ENCODE measurements around the gene COPZ1.
A peak's percentile ranks its signal among the peaks of the same experiment; 100 is the strongest.

DNA sequence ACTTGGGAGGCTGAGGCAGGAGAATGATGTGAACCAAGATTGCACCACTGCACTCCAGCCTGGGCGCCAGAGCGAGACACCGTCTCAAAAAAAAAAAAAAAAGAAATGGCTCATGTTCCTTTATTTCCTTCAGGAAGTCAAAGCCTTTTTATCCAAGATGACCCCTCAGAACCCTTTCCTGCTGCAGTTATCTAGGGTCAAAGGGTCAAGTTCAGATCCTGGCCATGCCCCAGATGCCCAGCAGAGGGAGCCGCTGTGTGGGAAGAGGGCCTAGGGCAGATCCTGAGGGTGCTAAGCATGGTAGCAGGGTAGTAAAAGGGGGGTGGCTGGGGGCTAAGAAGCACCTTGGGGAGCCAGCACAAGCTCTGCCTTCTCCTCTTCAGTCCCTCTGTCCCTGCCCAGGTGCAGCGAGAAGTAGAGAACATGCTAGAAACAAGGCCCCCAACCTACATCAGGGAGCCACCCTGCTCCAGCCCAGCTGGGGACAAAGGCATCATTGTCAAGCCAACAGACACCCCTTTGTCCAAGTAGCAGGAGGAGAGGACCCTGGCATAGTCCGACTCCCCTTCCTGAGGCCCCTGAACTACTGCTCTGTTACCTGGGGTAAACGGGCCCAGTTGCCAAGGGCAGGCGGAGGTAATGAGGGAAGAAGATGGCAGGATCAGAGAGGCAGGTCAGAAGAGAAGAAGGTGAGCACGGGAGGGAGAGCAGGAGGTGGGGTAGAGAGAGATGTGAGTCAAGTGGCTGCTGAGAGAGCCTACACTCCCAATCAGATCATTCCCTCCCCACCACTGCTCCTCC lies 30.6 kb upstream of the COPZ1 start:
- TF ChIP-seq TOE1 (IDR thresholded peaks at IDR 0.05; ENCODE audit: borderline replicate concordance), result peak; percentile 23; the same call in 1 of the 2 replicates
- no peak for TF ChIP-seq TOE1 (CRISPR knock-in tag; IDR thresholded peaks at IDR 0.05; ENCODE audit: borderline replicate concordance, low read depth)
- TF ChIP-seq HOXB6 (CRISPR knock-in tag; IDR thresholded peaks at IDR 0.05; ENCODE audit: borderline replicate concordance), result no peak
- TF ChIP-seq CHD2 (IDR thresholded peaks at IDR 0.05; ENCODE audit: low read depth, low read length), result no peak
